Stimulated activated naive CD8-positive, alpha-beta T cell treated with anti-CD3 and anti-CD28 coated beads, Interleukin-15, Interleukin-2, amounts not matched to agents 100 ng/mL and 50 ng/mL, for 24 hours (primary cell): ENCODE measurements around the gene BARX2.

Experiments
- H3K27ac Mint-ChIP-seq: one replicate; pipeline ENCODE4 v1.8.0; 2021; ENCODE audit warnings: mild to moderate bottlenecking, mixed read lengths
- H3K27me3 Mint-ChIP-seq: one replicate; pipeline ENCODE4 v1.8.0; 2021; ENCODE audit warnings: mixed read lengths
- H3K36me3 Mint-ChIP-seq: one replicate; pipeline ENCODE4 v1.8.0; 2021; ENCODE audit warnings: low read depth, mixed read lengths
- H3K4me1 Mint-ChIP-seq: one replicate; pipeline ENCODE4 v1.8.0; 2021; ENCODE audit warnings: low read depth, mixed read lengths
- H3K4me3 Mint-ChIP-seq: one replicate; pipeline ENCODE4 v1.8.0; 2021; ENCODE audit warnings: mild to moderate bottlenecking, mixed read lengths
- H3K9me3 Mint-ChIP-seq: one replicate; pipeline ENCODE4 v1.8.0; 2021; ENCODE audit warnings: mixed read lengths

BARX2 gene

DNA sequence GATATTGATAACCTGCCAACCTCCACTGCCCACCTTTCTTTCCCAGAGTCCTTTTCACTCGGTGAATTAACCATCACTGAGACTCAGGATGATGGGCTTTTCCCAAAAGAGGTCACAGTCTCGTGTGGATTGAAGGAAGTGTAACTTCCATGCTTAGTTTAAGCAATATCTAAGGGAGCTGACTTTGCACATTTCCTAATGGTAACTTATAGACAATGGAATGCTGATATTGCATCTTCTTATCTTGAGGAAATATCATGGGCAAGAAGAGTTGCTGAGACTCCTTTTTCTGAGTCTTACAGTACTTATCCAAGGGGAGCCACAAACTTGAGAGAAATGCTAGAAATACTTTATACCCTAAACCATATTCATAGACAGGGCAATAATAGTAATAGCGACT lies 8.8 kb downstream of the BARX2 start:
- H3K4me3 Mint-ChIP-seq: no peak overlapping the region

GRCh38 chr11:129385801-129386200 lies 10.2 kb downstream of the BARX2 start:
- Mint-ChIP-seq H3K9me3 (no peaks in the 10 kb centered on the region), H3K4me3 (no peak overlapping the region), H3K27ac (no peak overlapping the region), H3K4me1 (no peaks in the 10 kb centered on the region), H3K36me3 (no peaks in the 10 kb centered on the region), H3K27me3 (peaks cover 56% of the 10 kb centered on the region)

More for the DNA sequence above, 8.8 kb downstream of the BARX2 start:
- Mint-ChIP-seq H3K27me3 (peaks cover 53% of the 10 kb centered on the region), H3K36me3 (no peaks in the 10 kb centered on the region), H3K4me1 (no peaks in the 10 kb centered on the region), H3K27ac (no peak overlapping the region), H3K9me3 (no peaks in the 10 kb centered on the region)

GRCh38 chr11:129386795-129387397 lies 11.2 kb downstream of the BARX2 start:
- H3K4me3 Mint-ChIP-seq: no peak overlapping the region

GRCh38 chr11:129387434-129387833 lies 11.8 kb downstream of the BARX2 start:
- Mint-ChIP-seq H3K9me3 (no peaks in the 10 kb centered on the region), H3K27me3 (peaks cover 46% of the 10 kb centered on the region), H3K4me1 (no peaks in the 10 kb centered on the region), H3K27ac (no peak overlapping the region), H3K36me3 (no peaks in the 10 kb centered on the region), H3K4me3 (no peak overlapping the region)

More at GRCh38 chr11:129386795-129387397, 11.2 kb downstream of the BARX2 start:
- Mint-ChIP-seq H3K27ac (no peak overlapping the region), H3K36me3 (no peaks in the 10 kb centered on the region), H3K27me3 (peaks cover 47% of the 10 kb centered on the region), H3K4me1 (no peaks in the 10 kb centered on the region), H3K9me3 (no peaks in the 10 kb centered on the region)

DNA sequence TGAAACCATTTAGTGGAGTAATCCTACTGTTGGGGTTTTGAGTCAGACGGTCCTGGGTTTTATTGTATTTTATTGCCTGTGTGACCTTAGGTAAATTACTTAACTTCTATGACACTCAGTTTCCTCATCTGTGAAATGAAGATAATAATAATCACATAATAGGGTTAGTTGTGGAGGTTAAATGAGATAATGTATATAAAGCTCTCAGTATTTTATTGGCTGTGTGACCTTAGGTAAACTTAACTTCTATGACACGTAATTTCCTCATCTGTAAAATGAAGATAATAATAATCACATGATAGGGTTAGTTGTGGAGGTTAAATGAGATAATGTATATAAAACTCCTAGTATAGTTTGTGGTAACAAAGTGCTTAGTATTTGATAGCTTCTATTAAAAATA lies 13.2 kb downstream of the BARX2 start:
- Mint-ChIP-seq H3K27me3 (peaks cover 40% of the 10 kb centered on the region), H3K9me3 (no peaks in the 10 kb centered on the region), H3K4me3 (no peak overlapping the region), H3K27ac (no peak overlapping the region), H3K4me1 (no peaks in the 10 kb centered on the region), H3K36me3 (no peaks in the 10 kb centered on the region)

GRCh38 chr11:129390303-129390821 lies 14.7 kb downstream of the BARX2 start:
- no peaks in the 10 kb centered on the region for H3K9me3 Mint-ChIP-seq
- H3K27me3 Mint-ChIP-seq: peaks cover 33% of the 10 kb centered on the region
- H3K27ac Mint-ChIP-seq: no peak overlapping the region
- H3K36me3 Mint-ChIP-seq: no peaks in the 10 kb centered on the region
- H3K4me1 Mint-ChIP-seq: no peaks in the 10 kb centered on the region
- no peak overlapping the region for H3K4me3 Mint-ChIP-seq

DNA sequence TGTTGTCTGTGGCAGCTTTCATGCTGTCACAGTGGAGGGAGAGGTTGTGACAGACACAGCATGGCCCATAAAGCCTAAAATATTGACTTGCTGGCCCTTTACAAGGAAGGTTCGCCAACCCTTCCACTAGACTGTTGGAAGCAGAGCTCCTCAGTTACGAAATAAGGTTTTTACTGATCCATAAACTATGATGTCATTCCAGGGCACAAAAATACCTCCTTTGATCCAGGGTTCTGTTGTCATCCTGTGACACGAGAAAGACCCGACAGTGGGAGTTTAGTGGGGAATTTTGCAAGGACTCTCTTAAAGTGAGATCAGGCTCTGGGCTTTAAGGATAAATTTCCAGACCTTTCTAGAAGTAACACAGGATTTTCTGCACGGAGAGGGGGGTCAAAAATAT lies 15.7 kb downstream of the BARX2 start:
- H3K27ac Mint-ChIP-seq: no peak overlapping the region
- no peak overlapping the region for H3K4me3 Mint-ChIP-seq

GRCh38 chr11:129391821-129392220 lies 16.2 kb downstream of the BARX2 start:
- Mint-ChIP-seq H3K4me3 (no peak overlapping the region), H3K27me3 (peaks cover 34% of the 10 kb centered on the region), H3K4me1 (no peaks in the 10 kb centered on the region), H3K9me3 (no peaks in the 10 kb centered on the region), H3K36me3 (no peaks in the 10 kb centered on the region), H3K27ac (no peak overlapping the region)

More for the DNA sequence above, 15.7 kb downstream of the BARX2 start:
- Mint-ChIP-seq H3K27me3 (peaks cover 35% of the 10 kb centered on the region), H3K4me1 (no peaks in the 10 kb centered on the region), H3K36me3 (no peaks in the 10 kb centered on the region), H3K9me3 (no peaks in the 10 kb centered on the region)

GRCh38 chr11:129392995-129393394 lies 17.3 kb downstream of the BARX2 start:
- H3K9me3 Mint-ChIP-seq: no peaks in the 10 kb centered on the region
- H3K27ac Mint-ChIP-seq: no peak overlapping the region
- peaks cover 27% of the 10 kb centered on the region for H3K27me3 Mint-ChIP-seq
- no peaks in the 10 kb centered on the region for H3K36me3 Mint-ChIP-seq
- H3K4me3 Mint-ChIP-seq: no peak overlapping the region
- H3K4me1 Mint-ChIP-seq: no peaks in the 10 kb centered on the region

- Mint-ChIP-seq H3K4me3 (no peak overlapping the region), H3K9me3 (no peaks in the 10 kb centered on the region), H3K27me3 (peaks cover 29% of the 10 kb centered on the region), H3K4me1 (no peaks in the 10 kb centered on the region), H3K27ac (no peak overlapping the region), H3K36me3 (no peaks in the 10 kb centered on the region)
These were observed 19.1 kb downstream of the BARX2 start for GRCh38 chr11:129394709-129395108.

DNA sequence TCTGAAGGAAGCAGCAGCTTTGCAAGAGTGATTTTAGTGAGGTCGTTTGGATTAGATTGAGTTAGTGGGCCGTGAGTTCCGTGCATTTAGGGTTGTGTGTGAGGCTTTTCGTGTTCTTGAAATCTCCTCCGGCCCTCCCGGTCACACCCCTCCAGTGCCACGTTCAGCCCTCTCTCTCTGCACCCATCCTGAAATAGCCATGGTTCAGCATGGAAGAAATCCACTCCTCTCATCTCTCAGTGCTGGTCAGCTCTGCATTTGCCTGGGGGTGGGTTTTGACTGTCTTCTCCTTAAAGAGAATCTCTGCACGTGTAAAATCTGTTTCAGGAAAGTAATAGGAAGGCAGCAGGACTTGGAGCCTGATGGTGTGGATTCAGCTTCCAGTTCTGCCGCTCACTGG lies 19.8 kb downstream of the BARX2 start:
- H3K4me3 Mint-ChIP-seq: no peak overlapping the region
- no peaks in the 10 kb centered on the region for H3K9me3 Mint-ChIP-seq
- peaks cover 26% of the 10 kb centered on the region for H3K27me3 Mint-ChIP-seq
- H3K36me3 Mint-ChIP-seq: no peaks in the 10 kb centered on the region
- no peak overlapping the region for H3K27ac Mint-ChIP-seq
- H3K4me1 Mint-ChIP-seq: no peaks in the 10 kb centered on the region

GRCh38 chr11:129395883-129396282 lies 20.2 kb downstream of the BARX2 start:
- Mint-ChIP-seq H3K9me3 (no peaks in the 10 kb centered on the region), H3K36me3 (no peaks in the 10 kb centered on the region), H3K27ac (no peak overlapping the region), H3K4me1 (no peaks in the 10 kb centered on the region), H3K4me3 (no peak overlapping the region), H3K27me3 (peaks cover 25% of the 10 kb centered on the region)

DNA sequence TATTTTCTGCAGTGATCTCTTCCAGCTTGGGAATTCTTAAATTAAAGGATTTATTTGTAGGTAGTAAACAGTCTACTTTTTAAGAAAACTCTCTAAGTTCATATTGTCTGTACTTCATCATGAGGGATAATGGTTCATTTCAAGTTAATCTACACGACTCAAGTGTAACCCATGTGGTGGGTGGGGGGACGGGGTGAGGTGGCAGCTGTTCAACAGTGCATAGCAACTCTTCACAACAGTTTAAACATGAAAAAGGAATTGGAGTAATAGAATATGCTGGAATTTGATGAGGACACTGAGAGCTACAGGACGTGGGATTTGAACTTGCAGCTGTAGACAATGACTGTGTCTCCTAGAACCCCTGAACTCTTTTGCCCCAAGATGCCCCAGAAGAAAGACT lies 20.8 kb downstream of the BARX2 start:
- Mint-ChIP-seq H3K4me3 (no peak overlapping the region), H3K36me3 (no peaks in the 10 kb centered on the region), H3K27me3 (peaks cover 25% of the 10 kb centered on the region), H3K9me3 (no peaks in the 10 kb centered on the region), H3K4me1 (no peaks in the 10 kb centered on the region), H3K27ac (no peak overlapping the region)

- H3K4me1 Mint-ChIP-seq: no peaks in the 10 kb centered on the region
- no peaks in the 10 kb centered on the region for H3K9me3 Mint-ChIP-seq
- peaks cover 25% of the 10 kb centered on the region for H3K27me3 Mint-ChIP-seq
- no peaks in the 10 kb centered on the region for H3K36me3 Mint-ChIP-seq
- no peak overlapping the region for H3K27ac Mint-ChIP-seq
- H3K4me3 Mint-ChIP-seq: no peak overlapping the region
These were observed 26.8 kb downstream of the BARX2 start for GRCh38 chr11:129402206-129403171.

- Mint-ChIP-seq H3K4me1 (peaks cover 14% of the 10 kb centered on the region), H3K27me3 (peaks cover 26% of the 10 kb centered on the region), H3K9me3 (no peaks in the 10 kb centered on the region), H3K27ac (no peak overlapping the region), H3K4me3 (no peak overlapping the region), H3K36me3 (no peaks in the 10 kb centered on the region)
These were observed 29.1 kb downstream of the BARX2 start for GRCh38 chr11:129404731-129405130.
